Cardiac ventricle fibroblast (primary cell): ENCODE results near the gene CYB5R4. TPM values are rescaled to one million over a fixed set of nuclear protein-coding genes. Genes with fewer than 3 reads are reported as not detected.

Experiments used
- total RNA-seq: library from RNA; depleted of rRNA; stranded (reverse); fragments of >200 nt; gene quantifications from 2 replicates; pipeline ENCODE4 v1.2.3, GENCODE V29; 2015

CYB5R4 gene
- 7.7 and 8.4 TPM in 2 replicates for total RNA-seq

GRCh38 chr6:83859410-83860358 lies at the start of gene CYB5R4:
TSS of gene CYB5R4 (plus strand) at chr6:83859689. CDS start at chr6:83859783, 94 bp downstream.

GRCh38 chr6:83853178-83854000 lies 6.1 kb upstream of the CYB5R4 start, which contains the start of gene RIPPLY2:
TSS of gene RIPPLY2 (plus strand) at chr6:83853360. CDS start at chr6:83853417, 57 bp downstream.

Other genes with a start within 250 kb of the CYB5R4 start
- not detected in 2 replicates for gene SNAP91, start 150.6 kb upstream of the CYB5R4 start, total RNA-seq
- gene RIPPLY2, start 6.3 kb upstream of the CYB5R4 start, total RNA-seq: not detected in 2 replicates
- gene MRAP2, start 174.1 kb downstream of the CYB5R4 start, total RNA-seq: 0.98 and 1.1 TPM in 2 replicates